Testis (tissue), 2 donors: ENCODE data around the gene MYH14.

ENCODE experiments used
- POLR2A ChIP-seq: fragments of 450-650 bp; IDR thresholded peaks from one replicate; pipeline ENCODE4 v1.6.1; 2017; ENCODE audit warnings: antibody characterized with exemption, mild to moderate bottlenecking, moderate library complexity
- TF ChIP-seq, protein P1 (sequence below), 3 experiments: fragments of 450-650 bp in 2 of 3; fragments of 200-600 bp in 1 of 3; sonication (generic) in 1 of 3; IDR thresholded peaks; one replicate each; pipeline ENCODE4 v1.5.1; 2016 to 2019; ENCODE audit warnings: antibody characterized with exemption in 3 of 3, mild to moderate bottlenecking in 2 of 3, moderate library complexity in 1 of 3

DNA sequence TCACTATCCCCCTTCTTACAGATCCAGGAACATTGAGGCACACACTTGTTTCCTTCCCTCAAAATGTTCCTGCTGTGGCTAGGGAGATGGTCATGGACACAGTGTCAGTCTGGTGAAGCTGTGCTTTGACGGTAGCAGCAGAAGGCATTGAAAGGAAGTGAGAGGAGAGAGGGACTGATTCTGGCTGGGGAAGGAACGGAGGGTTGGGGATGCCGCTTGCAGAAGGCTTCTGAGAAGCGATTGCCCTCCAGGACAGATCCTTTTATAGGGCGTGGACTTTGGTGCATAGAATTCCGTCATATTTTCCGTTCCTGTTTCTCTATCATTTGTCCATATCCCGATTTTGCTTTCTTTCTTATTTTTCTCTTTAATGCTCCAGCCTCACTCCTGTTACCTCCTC is 14.1 kb upstream of the MYH14 start:
- TF ChIP-seq, protein P1, sequence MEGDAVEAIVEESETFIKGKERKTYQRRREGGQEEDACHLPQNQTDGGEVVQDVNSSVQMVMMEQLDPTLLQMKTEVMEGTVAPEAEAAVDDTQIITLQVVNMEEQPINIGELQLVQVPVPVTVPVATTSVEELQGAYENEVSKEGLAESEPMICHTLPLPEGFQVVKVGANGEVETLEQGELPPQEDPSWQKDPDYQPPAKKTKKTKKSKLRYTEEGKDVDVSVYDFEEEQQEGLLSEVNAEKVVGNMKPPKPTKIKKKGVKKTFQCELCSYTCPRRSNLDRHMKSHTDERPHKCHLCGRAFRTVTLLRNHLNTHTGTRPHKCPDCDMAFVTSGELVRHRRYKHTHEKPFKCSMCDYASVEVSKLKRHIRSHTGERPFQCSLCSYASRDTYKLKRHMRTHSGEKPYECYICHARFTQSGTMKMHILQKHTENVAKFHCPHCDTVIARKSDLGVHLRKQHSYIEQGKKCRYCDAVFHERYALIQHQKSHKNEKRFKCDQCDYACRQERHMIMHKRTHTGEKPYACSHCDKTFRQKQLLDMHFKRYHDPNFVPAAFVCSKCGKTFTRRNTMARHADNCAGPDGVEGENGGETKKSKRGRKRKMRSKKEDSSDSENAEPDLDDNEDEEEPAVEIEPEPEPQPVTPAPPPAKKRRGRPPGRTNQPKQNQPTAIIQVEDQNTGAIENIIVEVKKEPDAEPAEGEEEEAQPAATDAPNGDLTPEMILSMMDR (IDR thresholded peaks at IDR 0.05), result no peak
- no peak for TF ChIP-seq POLR2A
